ENCODE data around the gene SLC24A3. TPM values are rescaled to one million over a fixed set of nuclear protein-coding genes. Genes with fewer than 3 reads are reported as not detected.
A peak's percentile ranks its signal among the peaks of the same experiment; 100 is the strongest.

SLC24A3 gene
- total RNA-seq, 1 donor from 2014 or later = 0.11 TPM

- DNase-seq (ENCODE audit: extremely low spot score, unreplicated experiment) = no peak
- H3K36me3 Mint-ChIP-seq (ENCODE audit: unreplicated experiment) = no peaks in the 10 kb centered on the region
- H3K4me3 Mint-ChIP-seq (ENCODE audit: unreplicated experiment) = no peak overlapping the region
- no peaks in the 10 kb centered on the region for H3K4me1 Mint-ChIP-seq (ENCODE audit: unreplicated experiment)
- H3K27me3 Mint-ChIP-seq (ENCODE audit: unreplicated experiment) = no peaks in the 10 kb centered on the region
- no peaks in the 10 kb centered on the region for H3K9me3 Mint-ChIP-seq (ENCODE audit: unreplicated experiment)
- no peak overlapping the region for H3K27ac Mint-ChIP-seq (ENCODE audit: unreplicated experiment)
- TF ChIP-seq CTCF (IDR thresholded peaks at IDR 0.05) = no peak
Measured at GRCh38 chr20:19292254-19292653, 79.8 kb downstream of the SLC24A3 start.

- no peak for TF ChIP-seq CTCF (IDR thresholded peaks at IDR 0.05)
- no peaks in the 10 kb centered on the region for H3K4me1 Mint-ChIP-seq (ENCODE audit: unreplicated experiment)
- H3K36me3 Mint-ChIP-seq (ENCODE audit: unreplicated experiment) = no peaks in the 10 kb centered on the region
- DNase-seq (ENCODE audit: extremely low spot score, unreplicated experiment) = no peak
- H3K27me3 Mint-ChIP-seq (ENCODE audit: unreplicated experiment) = no peaks in the 10 kb centered on the region
- no peak overlapping the region for H3K27ac Mint-ChIP-seq (ENCODE audit: unreplicated experiment)
- H3K4me3 Mint-ChIP-seq (ENCODE audit: unreplicated experiment) = no peak overlapping the region
- H3K9me3 Mint-ChIP-seq (ENCODE audit: unreplicated experiment) = no peaks in the 10 kb centered on the region
Measured at GRCh38 chr20:19295076-19295475, 82.6 kb downstream of the SLC24A3 start.

GRCh38 chr20:19298652-19299051 is 86.2 kb downstream of the SLC24A3 start:
- no peak overlapping the region for H3K27ac Mint-ChIP-seq (ENCODE audit: unreplicated experiment)
- H3K27me3 Mint-ChIP-seq (ENCODE audit: unreplicated experiment) = no peaks in the 10 kb centered on the region
- TF ChIP-seq CTCF (IDR thresholded peaks at IDR 0.05) = no peak
- no peak overlapping the region for H3K4me3 Mint-ChIP-seq (ENCODE audit: unreplicated experiment)
- DNase-seq (ENCODE audit: extremely low spot score, unreplicated experiment) = peak; percentile 59
- H3K4me1 Mint-ChIP-seq (ENCODE audit: unreplicated experiment) = no peaks in the 10 kb centered on the region
- no peaks in the 10 kb centered on the region for H3K9me3 Mint-ChIP-seq (ENCODE audit: unreplicated experiment)
- no peaks in the 10 kb centered on the region for H3K36me3 Mint-ChIP-seq (ENCODE audit: unreplicated experiment)

GRCh38 chr20:19300395-19300794 is 88.0 kb downstream of the SLC24A3 start:
- Mint-ChIP-seq H3K4me3 (ENCODE audit: unreplicated experiment) (no peak overlapping the region), H3K4me1 (ENCODE audit: unreplicated experiment) (no peaks in the 10 kb centered on the region), H3K9me3 (ENCODE audit: unreplicated experiment) (no peaks in the 10 kb centered on the region), H3K27me3 (ENCODE audit: unreplicated experiment) (no peaks in the 10 kb centered on the region), H3K36me3 (ENCODE audit: unreplicated experiment) (no peaks in the 10 kb centered on the region), H3K27ac (ENCODE audit: unreplicated experiment) (no peak overlapping the region)
- DNase-seq (ENCODE audit: extremely low spot score, unreplicated experiment) = peak; percentile 54
- TF ChIP-seq CTCF (IDR thresholded peaks at IDR 0.05) = no peak

GRCh38 chr20:19301142-19301541 is 88.7 kb downstream of the SLC24A3 start:
- Mint-ChIP-seq H3K4me1 (ENCODE audit: unreplicated experiment) (no peaks in the 10 kb centered on the region), H3K27me3 (ENCODE audit: unreplicated experiment) (no peaks in the 10 kb centered on the region), H3K36me3 (ENCODE audit: unreplicated experiment) (no peaks in the 10 kb centered on the region), H3K9me3 (ENCODE audit: unreplicated experiment) (no peaks in the 10 kb centered on the region), H3K27ac (ENCODE audit: unreplicated experiment) (no peak overlapping the region), H3K4me3 (ENCODE audit: unreplicated experiment) (no peak overlapping the region)
- TF ChIP-seq CTCF (IDR thresholded peaks at IDR 0.05) = no peak
- no peak for DNase-seq (ENCODE audit: extremely low spot score, unreplicated experiment)
